Muscle of back (tissue), 13 donors: ENCODE measurements around the gene SPRN. TPM values are rescaled to one million over a fixed set of nuclear protein-coding genes. Genes with fewer than 3 reads are reported as not detected.
"Not testable (repeated sequence)": the region's sequence is repeated elsewhere in the genome, so short reads cannot be mapped to it uniquely, and the experiment has no call there.

Experiments
- DNase-seq, 3 donors: peaks; one replicate each; pipeline versions ENCODE4 v3.0.0 to v3.0.0-alpha.2; 2013
- long read RNA-seq, 9 donors: transcript quantifications; one replicate each; lab custom pipeline, GENCODE V29; 2026
- polyA plus RNA-seq, 10 donors: library from polyadenylated mRNA; unstranded; fragments of 120-200 nt; gene quantifications; one replicate each; pipeline ENCODE4 v1.2.1, GENCODE V29; 2013; ENCODE audit not compliant: insufficient read length in 10 of 10

Gene SPRN
- 1 to 10 TPM; 2.7 to 3.7 (median 3.1) TPM for polyA plus RNA-seq
- long read RNA-seq, donor 1, result 0 reads
- long read RNA-seq, donor 2, result 0 reads
- long read RNA-seq, donor 3, result 0 reads
- long read RNA-seq, donor 4, result 0 reads
- long read RNA-seq, donor 5, result 0 reads
- long read RNA-seq, donor 6, result 0 reads
- long read RNA-seq, donor 7, result 0 reads
- long read RNA-seq, donor 8, result 0 reads
- long read RNA-seq, donor 9, result 0 reads

DNA sequence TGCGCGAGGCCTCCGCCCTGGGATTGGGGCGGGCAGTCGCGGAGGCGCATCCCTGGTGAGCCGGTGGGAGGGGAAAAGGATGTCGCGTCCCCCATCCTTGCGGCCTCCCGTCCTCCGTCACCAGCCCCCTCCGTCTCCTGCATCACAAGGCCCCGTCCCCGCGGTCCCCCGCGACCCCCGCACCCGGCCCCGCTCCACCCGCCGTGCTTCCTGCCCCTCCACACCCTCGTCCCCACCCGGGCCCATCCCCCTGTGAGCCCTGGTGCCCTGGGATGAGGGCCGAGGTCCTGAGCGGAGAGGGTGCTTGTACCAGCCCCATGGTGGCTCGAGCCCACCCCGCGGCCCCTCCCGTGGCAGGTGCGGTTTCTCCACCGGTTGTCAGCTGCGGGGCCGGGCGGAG lies at the start of gene SPRN:
Gene SPRN (minus strand): TSS at position 25 of the 400 bp plus-strand sequence. CDS start 944 bp downstream, outside the sequence.
- not testable (repeated sequence) for DNase-seq

GRCh38 chr10:133474027-133474426 lies 49.6 kb upstream of the SPRN start:
- DNase-seq, result no peak

- no peak for DNase-seq
Observed at GRCh38 chr10:133473270-133473669, 48.8 kb upstream of the SPRN start.

GRCh38 chr10:133471300-133472109 lies 47.1 kb upstream of the SPRN start:
- DNase-seq, result no peak

- DNase-seq, result not testable (repeated sequence)
Observed at GRCh38 chr10:133469205-133469604, 44.8 kb upstream of the SPRN start.

DNA sequence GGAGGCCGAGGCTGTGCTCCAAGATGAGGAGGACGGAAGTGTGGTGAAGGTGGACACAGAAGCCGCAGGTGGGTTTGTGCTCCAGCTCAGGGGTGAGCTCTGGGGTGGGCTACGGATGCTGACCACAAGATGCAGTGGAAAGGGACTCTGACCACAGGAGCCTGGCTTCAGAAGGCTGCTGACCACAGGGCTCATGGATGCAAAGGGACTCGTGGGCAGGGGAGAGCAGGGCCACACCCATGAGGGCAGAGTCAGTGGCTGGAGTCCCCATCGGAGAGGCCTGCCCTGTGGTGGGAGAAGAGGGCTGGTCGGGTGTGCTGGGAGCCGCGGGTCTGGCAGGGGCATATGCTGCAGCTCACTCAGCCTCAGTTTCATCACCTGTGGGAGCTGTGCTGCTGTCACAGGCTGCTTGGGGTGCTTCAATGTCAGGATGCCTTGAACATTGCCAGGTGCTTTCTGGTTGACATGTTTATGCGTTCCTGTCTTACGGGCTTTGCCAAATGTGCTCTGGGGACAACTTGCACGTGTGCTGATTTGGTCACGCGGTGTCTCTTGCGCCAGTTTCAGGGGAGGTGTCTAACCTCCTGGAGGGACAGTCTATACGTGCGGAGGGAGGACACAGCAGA lies 43.0 kb upstream of the SPRN start:
- no peak for DNase-seq

DNA sequence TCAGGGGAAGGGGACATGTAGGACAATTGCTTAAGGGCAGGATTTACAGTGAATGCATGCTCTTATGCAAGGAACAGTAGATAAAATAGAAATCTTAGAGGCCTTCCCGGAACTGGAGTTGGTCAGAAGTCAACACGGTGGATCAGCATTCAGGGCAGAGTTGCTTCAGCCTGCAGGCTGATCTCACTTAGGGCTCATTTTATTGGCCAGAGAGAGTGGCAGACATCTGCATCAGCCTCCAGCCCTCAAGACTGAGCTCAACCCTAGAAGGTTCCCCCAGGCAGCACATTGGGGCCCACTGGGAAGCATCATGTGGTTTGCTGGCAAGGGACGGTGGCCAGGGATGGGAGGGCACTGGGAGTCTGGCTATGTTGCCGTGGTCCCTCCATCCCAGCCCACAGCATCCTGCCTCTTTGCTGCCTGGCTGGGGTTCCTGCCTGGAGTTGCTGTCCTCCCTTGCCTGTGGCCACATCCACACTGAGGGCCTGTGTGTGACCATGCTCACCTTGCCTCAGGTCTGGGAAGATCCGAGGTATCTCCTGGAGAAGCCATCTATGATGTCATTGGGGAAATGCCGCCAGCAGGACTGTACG lies 42.4 kb upstream of the SPRN start:
- no peak for DNase-seq

GRCh38 chr10:133465950-133466474 lies 41.6 kb upstream of the SPRN start:
- DNase-seq, result no peak

DNA sequence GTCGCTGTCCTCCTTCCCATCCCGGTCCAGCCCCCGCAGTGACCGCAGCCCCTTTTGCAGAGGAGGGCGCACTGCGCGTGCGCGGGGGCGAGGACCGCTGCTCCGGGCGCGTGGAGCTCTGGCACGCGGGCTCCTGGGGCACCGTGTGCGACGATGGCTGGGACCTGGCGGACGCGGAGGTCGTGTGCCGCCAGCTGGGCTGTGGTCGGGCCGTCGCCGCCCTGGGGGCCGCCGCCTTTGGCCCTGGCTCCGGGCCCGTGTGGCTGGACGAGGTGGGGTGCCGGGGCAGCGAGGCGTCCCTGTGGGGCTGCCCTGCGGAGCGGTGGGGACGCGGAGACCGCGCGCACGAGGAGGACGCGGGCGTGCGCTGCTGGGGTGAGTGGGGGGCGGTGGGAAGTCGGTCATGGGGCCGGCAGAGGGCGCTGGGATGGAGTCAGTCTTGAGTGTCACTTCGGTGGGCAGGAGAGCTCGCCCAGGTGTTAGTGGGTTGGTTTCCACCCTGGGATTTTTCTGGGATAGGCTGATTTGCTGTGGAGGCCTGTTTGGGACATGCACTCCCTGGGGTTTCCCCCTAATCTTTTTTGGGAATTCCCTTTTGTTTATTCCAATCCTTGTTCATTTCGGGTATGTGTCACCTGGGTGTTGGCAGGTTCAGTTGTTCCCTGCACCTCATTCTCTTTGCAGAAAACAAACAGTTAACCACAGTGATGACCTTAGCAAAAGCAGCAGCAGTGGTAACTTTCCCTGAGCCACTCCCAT lies 40.9 kb upstream of the SPRN start:
- DNase-seq, result no peak

DNA sequence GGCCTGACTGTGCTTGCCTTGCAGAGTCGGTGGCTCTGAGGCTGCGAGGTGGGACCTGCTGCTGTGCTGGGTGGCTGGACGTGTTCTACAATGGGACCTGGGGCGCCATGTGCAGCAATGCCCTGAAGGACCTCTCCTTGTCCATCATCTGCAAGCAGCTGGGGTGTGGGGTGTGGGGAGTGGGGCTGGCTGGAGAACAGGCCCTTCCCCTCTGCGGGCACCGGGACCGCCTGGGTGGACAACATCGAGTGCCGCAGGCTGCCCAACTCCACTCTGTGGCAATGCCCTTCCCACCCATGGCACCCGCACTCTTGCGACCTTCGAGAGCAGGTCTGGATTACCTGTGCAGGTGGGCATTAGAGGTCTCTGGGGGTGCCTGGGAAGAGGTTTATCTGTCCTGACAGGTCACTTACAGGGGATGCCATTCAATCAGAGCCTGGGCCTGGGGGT lies 40.2 kb upstream of the SPRN start:
- no peak for DNase-seq

DNA sequence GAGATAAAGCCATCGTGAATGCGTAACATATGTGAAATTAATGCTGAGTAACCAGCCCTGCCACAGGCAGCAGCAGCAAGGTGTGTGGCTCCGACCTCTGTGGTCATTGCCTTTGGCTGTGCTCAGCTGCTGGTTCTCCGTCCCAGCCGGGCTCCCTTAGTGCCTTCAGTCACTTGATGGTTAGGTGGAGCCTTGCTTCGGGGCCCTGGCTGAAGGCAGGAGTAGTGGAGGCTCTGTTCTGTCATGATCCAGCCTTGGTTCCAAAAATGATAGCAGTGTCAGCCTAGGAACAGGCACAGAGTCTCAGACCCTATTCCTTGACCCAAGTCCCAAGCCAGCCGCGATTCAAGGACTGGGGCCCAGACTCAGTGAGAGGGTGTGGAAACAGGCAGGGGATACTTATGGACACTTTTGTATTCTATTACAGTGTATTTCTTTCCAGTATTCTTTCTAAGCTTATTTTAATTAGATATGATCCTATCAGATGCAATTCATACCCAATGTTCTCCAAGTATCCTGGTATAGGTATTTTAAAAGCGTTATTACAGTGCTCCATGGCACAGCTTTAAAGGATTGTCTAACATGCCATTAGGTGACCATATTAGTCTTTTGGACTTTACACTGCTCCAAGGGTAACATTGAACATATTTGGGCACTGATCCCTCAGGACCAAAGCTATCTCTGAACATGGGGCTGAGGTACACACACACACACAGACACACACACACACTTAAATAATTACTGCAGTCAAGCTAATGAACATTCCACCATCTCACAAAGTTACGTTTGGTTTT lies 38.3 kb upstream of the SPRN start:
- no peak for DNase-seq

GRCh38 chr10:133461841-133462240 lies 37.4 kb upstream of the SPRN start:
- no peak for DNase-seq

- no peak for DNase-seq
Observed at GRCh38 chr10:133461027-133461426, 36.6 kb upstream of the SPRN start.

- DNase-seq, result no peak
Observed at GRCh38 chr10:133460208-133460769, 35.9 kb upstream of the SPRN start.

DNA sequence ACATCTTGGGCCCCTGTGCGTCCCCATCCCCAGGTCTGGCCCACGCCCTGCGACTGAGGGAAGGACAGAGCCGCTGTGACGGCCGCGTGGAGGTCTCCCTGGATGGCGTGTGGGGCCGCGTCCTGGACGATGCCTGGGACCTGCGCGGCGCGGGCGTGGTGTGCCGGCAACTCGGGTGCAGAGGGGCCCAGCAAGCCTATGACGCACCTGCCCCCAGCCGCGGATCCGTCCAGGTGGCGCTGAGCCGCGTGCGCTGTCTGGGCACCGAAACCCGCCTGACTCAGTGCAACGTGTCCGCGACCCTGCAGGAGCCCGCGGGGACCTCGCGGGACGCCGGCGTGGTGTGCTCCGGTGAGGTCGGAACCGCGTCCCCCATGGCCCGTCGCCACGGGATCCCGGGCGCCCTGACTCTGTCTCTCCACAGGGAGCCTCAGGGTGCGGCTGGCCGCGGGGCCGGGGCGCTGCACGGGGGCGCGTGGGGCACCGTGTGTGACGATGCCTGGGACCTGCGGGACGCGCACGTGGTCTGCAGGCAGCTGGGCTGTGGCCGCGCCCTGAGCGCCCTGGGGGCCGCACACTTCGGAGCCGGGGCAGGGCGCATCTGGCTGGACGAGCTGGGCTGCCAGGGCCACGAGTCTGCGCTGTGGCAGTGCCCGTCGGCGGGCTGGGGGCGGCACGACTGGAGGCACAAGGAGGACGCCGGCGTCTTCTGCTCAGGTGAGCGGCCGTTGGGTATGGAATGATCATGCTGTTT lies 35.2 kb upstream of the SPRN start:
- DNase-seq, result no peak

GRCh38 chr10:133458710-133459453 lies 34.5 kb upstream of the SPRN start:
- no peak for DNase-seq

DNA sequence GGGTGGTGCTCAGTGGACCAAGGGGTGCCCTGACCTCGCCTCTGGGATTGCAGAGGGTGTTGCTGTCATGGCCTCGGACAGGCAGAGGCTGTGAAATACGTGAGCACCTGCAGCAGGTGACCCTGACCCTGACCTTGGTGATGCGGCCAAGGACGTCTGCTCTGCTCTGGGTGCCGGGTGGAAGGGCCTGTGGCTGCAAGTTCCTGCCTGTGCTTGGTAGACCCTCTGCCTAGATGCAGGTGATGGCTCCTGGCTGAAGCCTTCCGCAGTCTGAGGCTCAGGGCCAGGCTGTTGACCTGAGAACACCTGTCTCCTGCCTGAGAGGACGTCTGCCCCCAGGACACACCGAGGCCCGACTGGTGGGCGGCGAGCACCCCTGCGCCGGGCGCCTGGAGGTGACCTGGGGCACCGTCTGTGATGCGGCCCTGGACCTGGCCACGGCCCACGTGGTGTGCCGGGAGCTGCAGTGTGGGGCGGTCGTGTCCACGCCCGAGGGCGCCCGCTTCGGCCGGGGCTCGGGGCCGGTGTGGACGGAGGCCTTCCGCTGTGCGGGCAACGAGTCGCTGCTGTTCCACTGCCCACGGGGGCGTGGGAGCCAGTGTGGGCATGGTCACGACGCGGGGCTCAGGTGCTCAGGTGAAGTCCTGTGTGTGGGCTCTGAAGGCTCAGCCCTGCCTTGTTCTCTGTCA lies 33.7 kb upstream of the SPRN start:
- DNase-seq, result no peak
